GM18520 (cell line): ENCODE results near the gene PRKCE.

Experiments used
- ATAC-seq: cut with Tn5 transposase; IDR thresholded peaks from one replicate; pipeline ENCODE4 v1.9.1; 2021; ENCODE audit not compliant: unreplicated experiment

PRKCE gene

DNA sequence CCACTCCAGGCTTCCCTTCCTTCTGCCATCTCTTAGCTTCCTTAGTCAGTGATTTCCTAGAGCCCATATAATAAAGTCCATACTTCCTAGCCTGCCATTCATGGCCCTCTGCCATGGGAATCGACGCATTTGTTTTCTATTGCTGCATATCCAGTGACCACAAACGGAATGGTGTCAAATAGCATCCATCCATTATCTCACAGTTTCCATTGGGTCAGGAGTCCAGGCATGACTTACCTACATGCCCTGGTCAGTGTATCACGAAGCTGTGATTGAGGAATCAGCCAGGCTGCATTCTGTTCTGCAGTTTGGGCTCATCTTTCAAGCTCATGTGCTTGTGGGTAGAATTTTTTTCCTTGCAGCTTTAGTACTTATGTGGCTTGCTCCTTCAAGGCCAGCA, 436.0 kb downstream of the PRKCE start:
- ATAC-seq: no peak

DNA sequence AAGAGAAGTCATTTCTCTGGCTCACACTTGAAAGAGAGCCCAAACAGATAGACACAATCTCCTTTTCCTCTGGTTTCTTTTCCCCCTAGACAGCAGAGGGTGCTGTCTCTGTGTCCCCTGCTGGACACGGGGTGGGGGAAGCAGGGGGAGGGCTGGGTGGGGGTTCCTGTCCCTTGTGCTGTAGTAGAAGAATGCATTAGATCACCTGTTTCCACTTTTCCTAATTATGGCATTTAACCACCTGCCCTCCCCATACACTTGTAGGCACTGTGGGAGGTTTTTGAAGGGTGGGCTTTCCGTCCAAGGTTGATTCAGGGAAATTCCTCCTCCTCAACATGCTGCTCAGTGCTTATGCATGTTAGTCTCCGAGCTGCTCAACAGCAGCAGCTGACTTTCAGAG, 439.5 kb downstream of the PRKCE start:
- ATAC-seq: no peak

DNA sequence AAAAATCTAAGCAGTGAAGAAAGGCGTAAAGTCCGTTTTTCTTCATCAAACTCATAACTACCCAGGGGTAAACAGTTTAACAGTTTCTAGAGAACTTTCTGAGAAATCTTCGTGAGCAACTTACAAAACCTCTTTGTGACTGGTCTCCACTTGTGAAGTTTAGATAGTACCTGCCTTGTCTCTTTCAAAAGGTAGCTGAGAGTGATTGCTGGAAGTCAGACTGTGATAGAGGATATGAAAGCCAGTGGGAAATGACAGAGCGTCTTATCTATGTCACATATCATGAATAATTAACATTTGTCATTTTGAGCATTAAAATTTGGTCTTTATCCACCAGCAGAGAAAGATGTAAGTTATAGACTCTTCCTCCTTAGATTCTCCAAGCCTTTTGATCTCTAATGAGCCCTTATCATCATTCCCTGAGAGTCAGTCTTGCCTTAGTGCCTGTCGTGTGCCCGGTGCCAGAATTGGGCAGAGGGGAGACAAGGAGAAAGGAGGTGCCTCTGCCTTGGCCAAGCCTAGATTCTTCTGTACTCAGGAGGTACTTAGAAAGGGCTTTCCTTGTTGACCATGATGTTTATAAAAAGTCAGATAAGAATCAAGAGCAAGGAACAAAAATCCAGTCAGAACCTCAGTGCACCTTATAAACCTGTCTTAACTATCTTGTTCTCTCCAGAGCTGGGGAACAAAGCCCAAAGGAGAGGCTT, 440.6 kb downstream of the PRKCE start:
- ATAC-seq: no peak

DNA sequence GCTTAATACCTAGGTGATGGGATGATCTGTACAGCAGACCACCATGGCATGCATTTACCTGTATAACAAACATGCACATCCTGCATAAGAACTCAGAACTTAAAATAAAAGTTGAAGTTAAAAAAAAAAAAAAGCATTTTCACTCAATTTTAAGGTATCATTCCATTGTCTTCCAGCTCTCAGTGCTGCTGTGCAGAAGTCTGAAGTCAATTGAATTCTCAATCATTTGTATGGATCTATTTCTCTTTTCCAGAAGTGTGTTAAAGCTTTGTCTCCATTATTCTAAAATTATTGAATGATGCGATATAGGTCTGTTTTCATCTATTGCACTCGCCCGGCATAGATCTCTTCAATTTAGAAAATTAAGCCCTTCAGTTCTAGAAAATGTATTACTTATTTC, 443.2 kb downstream of the PRKCE start:
- ATAC-seq: no peak

DNA sequence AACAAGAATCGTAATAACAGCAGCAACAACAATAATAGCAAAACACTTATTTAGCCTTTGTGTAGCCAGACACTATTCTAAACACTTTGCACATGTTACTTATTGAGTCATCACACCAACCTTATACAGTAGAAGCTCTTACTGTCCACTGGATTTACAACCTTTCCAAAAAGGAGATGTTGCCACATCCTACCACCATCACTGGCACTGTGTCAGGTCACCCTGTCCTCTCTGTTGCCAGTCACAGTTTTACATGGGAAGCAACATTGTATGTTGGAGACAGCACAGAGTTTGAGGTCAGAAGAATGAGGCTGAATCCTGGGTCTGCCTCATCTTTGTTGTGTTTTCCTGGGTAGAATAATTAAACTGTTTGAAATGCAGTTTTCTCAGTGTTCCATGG, 444.4 kb downstream of the PRKCE start:
- no peak for ATAC-seq

DNA sequence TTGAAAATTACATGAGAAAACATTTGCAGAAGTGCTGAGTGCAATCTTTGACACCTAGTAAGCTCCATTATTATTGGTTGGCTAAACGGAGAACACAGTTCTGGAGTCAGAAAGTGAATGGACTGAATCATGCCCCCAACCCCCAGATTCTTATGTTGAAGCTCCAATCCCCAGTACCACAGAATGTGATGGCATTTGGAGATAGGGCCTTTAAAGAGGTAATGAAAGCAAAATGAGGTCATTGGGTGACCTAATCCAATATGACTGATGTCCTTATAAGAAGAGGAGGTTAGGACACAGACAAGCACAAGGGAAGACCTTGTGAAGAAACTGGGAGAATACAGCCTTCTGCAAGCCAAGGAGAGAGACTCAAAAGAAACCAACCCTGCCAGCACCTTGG, 444.8 kb downstream of the PRKCE start:
- no peak for ATAC-seq

DNA sequence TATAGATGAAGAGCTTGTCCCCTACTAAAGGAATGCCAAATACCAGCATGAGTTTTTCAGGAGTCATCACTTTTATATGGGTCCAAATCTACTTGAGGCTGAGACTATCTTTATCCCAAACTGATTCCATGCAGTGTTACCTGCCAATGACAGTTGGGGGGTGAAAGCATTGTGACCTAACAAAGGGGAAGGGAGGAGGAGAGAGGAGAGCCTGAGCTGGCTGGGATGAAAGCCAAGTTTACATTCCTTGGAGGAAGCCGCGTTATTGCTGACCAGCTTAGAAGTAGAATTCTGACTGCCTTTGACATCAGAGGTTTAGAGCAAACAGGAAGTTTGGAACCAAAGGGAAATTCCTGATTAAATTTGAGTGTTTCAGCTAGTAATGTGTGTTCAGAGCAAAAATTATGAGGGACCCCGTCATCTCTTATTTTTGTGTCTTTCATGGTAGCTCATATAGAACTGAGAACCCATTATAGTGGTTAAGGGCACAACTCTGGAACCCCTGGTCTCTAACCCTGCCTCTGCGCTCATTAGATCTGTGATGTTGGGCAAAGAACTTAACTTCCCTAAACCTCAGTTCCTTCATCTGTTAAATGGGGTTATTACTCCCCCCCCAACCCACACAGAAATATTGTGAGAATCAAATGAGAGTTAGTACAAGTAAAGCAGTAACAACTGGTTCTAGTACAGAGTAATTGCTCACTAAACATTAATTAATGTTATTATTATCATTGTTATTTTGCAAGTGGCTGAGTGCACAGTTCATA, 446.4 kb downstream of the PRKCE start:
- no peak for ATAC-seq

DNA sequence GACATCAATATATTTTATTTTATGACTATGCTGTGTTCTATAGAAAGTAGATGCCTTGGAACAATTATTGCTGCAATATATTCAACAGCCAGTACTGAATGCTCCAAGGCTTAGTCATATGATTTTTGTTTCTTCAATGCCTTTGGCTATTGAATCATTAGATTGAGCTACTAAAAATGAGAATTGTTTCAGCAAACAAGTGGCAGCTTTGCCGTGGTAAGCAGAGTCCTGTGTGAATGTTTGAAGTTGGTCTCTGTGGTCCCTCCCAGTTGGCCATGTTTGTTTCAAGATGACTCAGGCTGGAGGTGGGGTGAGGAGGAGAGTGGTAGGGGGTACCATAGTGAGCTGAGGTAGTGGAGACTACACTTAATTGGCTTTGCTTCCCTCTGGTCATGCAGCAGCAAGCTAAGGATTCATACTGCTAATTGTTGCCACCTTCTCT, 447.2 kb downstream of the PRKCE start:
- no peak for ATAC-seq

DNA sequence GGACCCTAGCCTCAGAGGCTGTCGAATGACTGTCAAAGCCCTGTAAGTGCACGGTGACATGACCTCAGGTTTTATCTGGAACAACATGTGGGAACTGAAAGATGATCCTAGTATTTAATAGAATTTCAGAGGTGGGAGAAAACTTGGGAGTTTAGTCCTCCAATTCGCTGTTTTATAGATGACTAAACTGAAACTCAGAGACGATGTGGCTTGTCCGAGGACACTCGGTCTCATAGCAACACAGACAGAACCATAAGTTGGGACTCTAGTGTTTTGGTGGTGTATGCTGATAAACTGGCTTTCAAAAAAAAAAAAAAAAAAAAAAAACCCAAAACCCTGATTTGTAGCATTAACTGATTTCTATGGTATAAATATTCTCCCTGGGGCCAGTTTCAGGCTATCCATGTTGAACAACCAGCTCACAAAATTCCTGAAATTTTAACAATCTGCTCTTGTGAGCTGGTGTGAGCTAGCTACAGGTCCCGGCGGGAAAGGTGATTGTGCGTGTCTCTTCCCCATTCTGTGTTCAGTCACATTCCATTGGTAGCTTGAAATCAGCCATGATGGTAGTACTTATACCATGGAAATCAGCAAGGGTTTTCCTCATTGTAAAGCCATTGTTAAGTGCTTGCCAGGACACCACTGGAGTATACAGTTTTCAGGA, 450.2 kb downstream of the PRKCE start:
- ATAC-seq: no peak

DNA sequence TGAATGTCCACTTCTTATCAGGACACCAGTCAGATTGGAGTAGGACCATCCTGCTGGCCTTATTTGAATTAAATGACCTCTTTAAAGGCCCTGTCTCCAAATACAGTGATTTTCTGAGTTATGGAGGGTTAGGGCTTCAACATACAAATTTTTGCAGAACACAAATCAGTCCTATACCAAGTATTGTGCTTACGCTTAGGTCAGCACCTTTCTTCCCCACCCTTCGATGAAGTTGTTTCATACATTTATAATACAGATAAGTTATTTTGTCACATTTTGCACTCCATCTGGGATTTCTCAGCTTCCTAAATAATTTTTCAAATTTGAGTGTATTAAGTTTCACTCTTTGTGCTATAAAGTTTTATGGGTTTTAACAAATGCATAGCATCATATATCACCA, 455.2 kb downstream of the PRKCE start:
- ATAC-seq: no peak

DNA sequence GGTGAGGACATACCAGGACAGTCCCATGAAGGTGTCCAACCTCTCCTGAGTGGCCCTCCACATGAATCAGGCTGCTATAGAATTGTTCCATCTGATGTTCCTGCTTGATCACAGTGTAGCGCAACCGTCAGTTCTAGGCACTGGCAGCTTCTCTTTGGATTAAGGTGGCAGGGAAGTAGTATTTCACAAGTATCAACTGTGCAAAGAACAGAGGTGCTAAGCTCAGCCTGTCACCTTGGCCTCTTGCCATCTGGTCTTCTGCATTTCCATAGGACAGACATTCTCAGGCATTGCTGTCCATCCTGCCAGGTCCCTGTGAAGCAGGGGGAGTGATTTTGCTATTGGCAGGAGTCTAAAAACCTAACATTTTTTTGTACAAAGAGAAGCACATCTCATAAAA, 463.5 kb downstream of the PRKCE start:
- ATAC-seq: no peak

DNA sequence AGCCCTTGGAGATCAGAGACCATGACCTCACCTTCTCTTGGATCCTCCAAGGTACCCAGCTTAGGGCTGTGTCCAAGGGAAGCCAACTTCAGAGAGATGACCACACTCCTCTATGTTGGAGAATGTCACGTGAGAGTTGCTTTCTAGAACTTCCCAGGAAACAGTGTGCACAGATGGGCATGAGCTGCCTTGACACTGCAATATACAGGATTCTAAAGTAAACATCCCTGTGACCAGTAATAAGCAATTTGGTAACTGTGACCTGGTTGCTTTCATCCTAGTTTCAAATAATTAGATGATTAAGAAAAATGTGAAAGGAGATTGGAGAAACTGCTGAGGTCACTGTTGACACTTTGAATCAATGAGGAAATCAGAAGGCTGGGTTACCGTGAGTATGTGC, 464.7 kb downstream of the PRKCE start:
- no peak for ATAC-seq

DNA sequence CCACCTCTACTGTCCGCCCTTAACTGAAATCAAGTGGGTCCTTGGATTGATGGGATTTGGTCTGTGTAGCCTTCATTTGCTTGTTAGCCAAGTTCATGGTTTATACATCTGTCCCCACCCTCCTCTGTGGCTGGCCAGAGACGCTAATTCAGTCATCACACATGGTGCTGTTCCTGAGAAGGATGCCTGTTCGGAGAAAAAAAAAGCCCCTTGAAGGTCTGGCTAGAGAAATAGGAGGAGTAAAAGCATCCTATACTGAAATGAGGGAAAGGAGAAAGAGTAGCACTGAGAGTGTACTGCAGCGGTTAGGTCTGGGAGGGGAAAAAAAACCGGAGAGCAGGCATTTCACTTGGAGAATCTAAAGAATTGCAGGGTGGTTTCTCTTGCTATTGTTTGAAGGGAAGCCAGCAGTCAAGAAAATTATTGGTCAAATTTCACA, 465.1 kb downstream of the PRKCE start:
- no peak for ATAC-seq

DNA sequence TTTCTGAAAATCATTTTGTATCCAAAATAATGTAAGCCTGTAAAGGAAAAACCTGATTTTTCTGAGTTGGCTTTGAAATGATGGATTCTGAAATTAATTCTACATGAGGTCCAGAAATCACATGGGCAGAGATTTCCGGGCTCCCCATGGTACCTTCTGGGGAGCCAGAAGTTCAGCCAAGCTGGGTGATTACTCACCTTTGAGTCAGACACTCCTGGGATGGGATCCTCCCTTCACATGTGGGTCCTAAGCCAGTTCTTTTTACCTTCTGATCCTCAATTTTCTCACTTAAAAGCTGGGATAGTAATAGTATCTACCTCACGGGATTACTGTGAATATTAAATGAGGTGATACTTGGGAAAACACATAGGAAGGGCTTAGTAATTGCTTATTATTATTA, 465.9 kb downstream of the PRKCE start:
- ATAC-seq: no peak

DNA sequence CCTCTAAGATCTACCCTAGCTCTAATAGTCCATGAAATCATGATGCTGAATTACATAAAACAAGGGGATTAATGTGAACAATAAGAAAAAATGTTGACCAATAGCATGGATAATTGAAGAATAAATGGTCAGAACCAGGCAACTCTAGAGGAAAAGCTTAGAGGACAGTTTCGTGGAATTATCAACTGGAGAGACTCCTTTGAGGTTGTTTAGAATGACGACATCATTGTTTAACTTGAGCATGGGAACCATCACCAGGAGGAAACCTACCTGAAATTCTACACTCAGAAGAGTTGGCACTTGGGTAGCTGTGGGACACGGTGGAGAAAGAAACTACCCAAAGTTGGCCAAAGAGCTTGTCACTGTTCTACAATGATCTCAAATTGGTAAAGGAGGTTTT, 466.5 kb downstream of the PRKCE start:
- no peak for ATAC-seq

DNA sequence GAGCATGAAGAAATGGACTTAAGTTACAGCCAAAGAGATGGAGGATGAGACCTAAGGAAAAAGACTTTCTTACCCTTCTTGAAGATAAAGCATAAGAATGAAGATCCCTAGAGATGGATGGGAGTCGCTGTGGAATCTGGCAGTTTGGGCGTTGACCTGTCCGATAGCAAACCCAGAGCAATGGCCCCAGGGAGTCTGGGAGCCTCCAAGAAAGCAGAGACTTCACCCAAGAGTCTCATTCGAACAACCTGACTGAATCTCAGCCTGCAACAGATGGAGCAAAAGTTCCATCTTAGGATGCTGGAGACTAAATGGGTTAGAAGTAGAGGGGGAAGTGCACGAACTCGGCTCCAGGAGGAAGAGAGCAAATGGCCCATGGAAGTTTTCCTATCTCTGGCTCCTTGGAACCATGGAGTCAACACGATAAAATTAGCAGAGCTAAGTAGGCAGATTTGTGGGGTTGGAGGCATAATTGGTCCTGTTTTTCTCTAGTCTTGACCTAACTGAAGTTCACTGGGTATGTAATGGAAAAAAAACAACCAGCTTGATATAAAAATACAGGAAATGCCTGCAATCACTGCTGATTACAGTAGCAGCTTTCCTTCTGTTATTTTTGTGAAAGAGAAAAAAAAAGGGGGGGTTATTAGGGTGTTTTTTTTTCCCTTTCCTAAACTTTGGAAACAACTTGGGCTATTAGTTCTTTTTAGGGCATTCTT, 467.3 kb downstream of the PRKCE start:
- no peak for ATAC-seq

DNA sequence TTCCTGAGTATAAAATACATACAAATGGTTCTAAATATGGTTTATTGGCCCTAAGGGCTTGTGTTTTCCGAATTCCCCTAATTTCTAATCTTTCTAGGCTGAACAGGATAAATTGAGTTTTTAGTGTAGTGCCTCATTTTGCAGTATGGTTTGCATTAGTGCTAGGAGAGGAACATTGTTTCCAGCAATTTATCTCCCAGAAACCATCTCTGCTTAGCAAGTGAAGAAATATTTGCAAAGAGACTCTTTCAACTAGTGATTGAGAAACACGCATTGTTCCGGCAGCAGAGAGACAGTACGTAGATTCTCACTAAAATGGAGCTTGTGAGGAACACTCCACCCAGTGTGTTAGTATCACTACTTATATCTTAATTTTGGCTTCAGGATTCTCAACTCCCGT, 468.0 kb downstream of the PRKCE start:
- no peak for ATAC-seq

DNA sequence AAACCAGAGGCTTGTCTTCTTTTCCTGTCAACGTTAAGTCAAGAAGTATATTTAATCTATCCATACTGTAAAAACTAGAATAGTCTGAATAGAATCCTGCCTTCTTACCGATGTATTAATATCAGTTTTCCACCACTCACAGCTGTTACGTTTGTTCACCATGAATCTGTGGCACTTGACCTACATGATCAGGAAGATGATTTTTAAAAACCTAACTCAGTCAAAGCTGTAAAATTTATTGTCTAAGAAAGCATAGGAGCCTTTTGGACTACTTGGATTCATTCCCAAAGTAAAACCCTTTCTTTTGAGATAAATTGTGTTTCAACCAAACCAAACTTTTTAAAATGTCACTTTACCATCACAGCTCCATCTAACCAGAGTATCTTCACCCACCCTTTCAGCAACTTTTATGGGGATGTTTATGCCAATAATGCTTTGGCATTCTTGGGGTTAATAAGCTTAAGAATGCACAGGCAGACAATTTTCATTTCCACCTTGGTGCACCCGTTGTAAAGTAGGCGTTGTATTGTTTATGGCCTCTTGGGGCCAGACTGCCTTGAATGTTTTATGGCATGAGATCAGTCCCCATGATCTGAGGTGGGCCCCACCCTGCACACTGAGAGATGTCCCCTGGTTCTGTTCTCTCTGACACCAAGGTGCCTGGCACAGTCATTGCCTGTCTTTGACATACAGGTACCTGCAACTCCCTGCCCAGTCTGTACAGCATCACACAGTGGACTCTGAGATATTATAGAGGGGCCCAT, 469.5 kb downstream of the PRKCE start:
- no peak for ATAC-seq

DNA sequence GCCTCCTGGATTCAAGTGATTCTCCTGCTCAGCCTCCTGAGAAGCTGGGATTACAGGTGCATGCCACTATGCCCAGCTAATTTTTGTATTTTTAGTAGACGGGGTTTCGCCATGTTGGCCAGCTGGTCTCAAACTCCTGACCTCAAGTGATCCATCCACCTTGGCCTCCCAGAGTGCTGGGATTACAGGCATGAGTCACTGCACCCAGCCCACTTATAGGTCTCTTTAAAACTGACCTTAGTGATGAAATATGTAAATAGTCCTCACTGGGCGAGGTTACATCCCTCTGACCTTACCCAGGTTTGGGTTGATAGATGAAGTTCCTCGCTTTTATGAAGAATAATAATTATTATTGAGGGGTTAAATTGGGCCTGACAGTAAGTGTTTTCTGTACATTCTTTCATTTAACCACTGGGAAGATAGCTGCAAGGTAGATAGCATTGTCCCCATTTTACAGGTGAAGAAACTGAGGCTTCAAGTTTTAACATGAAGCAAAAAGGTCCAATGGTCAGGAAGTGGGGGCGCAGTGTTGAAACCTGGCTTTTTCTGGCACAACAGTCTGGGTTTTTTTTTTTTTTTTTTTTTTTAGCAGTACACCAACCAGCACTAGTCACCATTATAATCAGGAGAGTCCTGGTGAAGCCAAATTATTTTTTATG, 471.0 kb downstream of the PRKCE start:
- no peak for ATAC-seq

DNA sequence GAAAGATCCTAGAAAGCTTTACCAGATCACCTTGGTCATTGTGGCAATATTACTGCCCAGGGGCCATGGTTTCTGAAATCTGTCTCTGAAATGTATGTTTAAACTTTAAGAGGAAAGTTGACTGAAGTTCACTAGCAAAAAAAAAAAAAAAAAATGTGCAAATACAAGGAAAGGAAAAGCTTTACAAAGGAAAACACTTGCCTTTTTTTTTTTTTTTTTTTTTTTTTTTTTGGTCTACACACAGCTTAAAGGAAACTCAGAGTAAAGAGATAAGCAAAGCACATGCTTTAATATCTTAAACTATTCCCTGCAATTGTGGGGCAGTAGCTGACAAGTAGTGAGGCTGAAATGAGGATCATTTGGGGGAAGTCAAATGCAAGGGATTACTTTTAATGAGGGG, 471.5 kb downstream of the PRKCE start:
- ATAC-seq: no peak
